RPMI8226 (cell line): Measurements from ENCODE around the gene HAGH.
A peak's percentile ranks its signal among the peaks of the same experiment; 100 is the strongest.

ENCODE experiments used
- DNase-seq: peaks from one replicate; pipeline ENCODE4 v3.0.0-alpha.2; 2015

Gene HAGH

DNA sequence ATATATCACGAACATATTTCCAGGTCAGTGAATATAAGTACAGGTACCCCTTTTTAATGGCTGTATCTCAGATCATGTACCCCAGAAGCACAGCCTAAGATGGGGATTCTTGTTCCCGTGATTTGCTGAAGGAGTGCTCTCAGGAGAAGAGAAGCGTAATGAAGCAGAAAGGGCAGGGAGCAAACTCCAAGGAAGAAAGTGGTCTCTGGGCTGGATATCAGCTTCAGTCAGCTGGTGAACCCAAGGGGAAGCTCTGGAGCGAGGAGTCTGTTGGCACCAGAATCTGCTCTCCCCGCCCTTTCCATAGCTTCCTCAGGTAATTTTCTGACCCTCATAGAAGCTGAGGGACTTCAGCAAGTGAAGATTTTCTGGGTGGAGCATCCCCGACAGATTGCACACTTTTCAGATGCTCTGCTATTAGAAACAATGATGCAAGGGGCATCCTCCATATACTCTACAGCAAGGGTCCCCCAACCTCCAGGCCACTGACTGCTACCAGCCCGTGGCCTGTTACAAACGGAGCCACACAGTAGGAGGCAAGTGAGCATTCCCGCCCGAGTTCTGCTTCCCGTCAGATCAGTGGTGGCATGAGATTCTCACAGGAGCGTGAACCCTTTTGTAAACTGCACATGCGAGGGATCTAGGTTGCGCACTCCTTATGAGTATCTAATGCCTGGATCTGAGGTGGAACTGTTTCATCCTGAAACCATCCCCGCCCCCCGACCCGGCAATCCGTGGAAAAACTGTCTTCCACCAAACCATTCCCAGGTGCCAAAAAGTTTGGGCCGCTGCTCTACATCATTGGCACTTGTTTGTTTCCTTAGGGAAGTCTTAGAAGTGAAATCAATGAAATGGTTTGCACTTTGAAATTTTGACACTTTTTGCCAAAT is 4.8 kb upstream of the HAGH start:
- DNase-seq: no peak

GRCh38 chr16:1830213-1830612 is 3.6 kb upstream of the HAGH start:
- no peak for DNase-seq

DNA sequence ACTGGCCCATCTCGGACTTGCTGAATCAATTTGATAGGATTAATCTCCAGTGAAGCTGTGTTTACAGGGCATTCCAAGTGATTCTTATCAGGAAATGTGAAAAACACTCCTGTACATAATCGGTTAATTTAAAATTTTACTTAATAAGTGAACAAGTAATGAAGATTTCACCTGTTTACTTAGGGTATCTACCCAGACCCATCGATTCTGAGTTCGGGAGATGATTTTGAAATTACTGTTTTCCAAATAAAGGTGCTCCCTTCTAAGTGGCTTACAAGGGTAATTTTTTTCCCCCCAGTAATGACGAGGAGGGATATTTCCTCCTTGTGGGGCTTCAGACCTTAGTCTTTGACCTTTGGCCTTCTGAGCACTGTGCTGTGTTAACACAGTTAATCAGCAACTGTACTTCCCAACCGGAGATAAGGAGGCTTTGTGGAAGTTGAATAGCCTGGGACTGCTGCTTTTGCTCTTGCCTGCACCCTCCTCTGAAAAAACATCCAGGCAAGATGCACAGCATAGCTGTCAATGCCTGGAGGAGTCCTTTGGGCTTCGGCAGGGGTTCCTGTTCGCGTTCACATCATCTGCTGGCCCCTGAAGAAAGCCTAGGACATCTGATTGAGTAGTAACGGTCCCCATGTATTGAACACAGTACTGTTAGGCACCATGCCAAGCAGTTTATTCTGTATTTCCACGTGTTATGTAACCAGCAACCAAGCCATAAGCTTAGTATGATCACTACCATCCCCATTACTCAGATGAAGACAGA is 2.2 kb upstream of the HAGH start:
- no peak for DNase-seq

GRCh38 chr16:1825864-1826690 is 548 bp downstream of the HAGH start:
- DNase-seq: peak; percentile 88

- no peak for DNase-seq
Measured at GRCh38 chr16:1825381-1825863, 1.2 kb downstream of the HAGH start.

GRCh38 chr16:1823821-1824220 is 2.8 kb downstream of the HAGH start:
- DNase-seq: peak; percentile 63

DNA sequence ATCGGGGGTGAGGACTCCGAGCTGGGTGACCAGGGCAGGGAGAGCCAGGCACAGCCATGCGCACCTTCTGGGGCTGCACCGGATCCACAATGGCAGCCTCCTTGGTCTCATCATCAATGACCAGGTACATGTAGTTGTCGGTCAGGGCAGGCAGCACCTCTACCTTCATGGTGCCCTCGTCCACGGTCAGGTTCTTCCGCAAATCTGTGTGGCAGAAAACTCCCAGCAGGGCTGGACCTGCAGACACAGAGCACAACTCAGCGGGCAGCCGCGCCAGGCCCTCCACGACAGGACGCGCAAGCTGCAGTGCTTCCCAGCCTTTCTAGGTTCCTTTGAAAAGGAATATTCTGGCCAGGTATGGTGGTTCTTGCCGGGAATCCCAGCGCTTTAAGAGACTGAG is 3.8 kb downstream of the HAGH start:
- no peak for DNase-seq

- no peak for DNase-seq
Measured at GRCh38 chr16:1821861-1822611, 4.6 kb downstream of the HAGH start.

DNA sequence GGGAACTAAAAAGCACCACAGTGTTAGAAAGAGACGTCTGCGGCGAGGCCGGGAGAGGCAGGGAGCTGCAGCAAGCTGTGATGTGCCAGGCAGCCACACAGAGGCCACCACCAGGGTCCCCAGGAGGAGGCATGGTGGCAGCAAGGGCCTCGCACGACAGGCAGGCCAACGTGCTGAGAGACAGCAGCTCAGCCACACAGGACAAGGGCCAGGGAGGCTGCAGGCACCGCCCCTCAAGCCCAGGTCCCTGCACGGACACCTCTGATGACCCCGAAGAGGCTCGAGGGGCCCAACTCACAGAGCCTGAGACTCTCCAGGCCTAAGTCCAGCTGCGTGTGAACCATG is 5.7 kb downstream of the HAGH start:
- no peak for DNase-seq

GRCh38 chr16:1820096-1820945 is 6.3 kb downstream of the HAGH start:
- DNase-seq: no peak

- DNase-seq: no peak
Measured at GRCh38 chr16:1819611-1820010, 7.0 kb downstream of the HAGH start.

- no peak for DNase-seq
Measured at GRCh38 chr16:1818873-1819525, 7.6 kb downstream of the HAGH start.

DNA sequence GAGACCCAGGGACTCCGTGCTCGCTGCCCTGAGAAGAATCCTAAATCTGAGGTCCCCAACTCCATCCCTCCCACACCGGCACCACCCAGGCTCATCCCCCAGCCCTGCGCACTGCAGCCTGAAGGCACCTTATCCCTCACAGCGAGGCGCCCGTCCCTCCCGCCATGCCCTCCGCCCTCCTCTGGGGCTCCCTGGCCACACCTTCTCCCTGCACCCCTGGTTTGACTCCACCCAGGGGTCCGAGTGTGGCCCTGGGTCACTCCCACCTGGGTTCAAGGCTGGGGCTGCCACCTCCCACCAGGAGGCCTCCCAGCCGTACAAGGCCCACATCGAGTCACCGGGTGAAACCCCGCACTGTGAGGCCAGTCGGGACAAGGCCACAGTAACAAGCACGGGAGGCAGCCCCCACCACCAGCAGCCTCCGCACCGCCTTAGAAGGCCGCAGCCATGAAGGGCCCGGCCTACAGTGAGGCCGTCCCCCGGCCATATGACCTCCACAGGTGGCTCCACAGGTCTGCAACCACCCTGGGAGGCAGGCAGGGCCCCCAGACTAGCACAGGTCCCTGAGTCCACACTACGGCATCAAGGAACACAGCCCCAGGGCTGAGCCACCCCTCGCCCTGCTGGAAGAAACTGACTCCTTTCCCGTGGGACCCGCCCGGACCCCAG is 8.3 kb downstream of the HAGH start:
- no peak for DNase-seq

GRCh38 chr16:1817716-1818115 is 8.9 kb downstream of the HAGH start:
- DNase-seq: no peak

DNA sequence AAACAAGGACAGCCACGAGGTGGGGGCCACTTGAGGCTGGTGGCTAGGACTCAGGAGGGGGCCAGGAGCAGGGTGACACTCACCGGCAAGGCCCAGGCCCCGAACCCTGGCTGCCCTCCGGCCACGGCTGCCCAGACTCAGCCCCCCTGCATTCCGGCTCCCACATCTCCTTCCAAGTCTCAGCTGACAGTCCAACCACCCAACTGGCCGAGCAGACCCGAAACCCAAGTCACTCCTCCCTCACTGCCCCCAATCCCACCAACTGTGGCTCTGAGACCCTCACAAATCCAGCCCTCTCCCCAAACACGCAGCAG is 9.4 kb downstream of the HAGH start:
- DNase-seq: no peak

DNA sequence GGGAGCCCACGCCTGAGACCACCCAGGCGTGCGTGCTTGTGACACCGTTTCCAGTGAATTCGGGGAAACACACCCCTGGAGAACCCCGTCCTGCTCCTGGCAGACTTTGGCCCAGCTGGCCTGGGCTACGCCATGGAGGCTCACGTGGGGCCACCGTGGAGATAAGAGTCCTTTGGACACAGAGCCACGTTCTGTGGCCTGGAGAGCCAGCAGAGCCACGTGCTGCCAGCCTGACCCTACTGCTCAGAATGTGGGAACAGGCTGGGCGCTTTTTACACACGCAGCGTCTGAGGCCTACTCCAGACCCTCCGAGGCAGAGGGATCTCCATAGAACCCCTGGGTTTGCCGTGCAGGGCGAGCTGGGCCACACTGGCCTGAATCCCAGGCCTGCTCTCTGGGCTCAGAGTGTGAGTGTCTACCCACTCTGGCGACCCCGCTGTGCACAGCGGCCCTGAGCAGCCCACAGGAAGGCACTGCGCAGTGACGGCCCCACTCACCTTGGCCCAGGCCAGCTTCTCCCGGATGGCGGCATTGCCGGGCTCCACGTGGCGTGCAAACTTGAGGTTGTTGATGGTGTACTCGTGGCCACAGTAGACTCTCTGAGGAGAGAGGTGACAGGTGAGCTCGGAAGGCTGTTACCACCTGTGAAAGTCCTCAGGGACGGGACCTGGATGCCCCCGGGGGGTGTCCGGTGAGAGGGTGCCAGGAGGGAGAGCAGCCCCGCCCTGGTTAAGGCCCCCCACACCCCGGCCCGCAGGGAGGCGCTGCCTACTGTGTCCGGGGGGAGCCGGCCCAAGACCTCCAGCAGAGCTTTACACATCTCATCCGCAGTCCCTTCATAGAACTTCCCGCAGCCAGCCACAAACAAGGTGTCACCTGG is 10.0 kb downstream of the HAGH start:
- DNase-seq: no peak

DNA sequence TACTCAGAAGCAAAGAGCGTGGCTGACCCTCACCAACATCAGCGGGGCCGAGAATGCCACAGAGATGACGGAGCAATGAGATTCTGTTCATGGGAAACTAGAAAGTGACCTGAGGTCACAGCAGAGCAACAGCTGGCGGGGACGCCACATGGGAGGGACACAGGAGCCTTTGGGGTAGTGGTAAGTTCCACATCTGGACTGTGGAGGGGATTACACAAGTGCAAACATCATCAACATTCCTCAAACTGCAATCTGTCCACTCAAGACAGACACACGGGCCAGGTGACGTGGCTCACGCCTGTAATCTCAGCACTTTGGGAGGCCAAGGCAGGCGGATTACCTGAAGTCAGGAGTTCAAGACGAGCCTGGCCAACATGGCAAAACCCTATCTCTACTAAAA is 11.2 kb downstream of the HAGH start:
- no peak for DNase-seq

DNA sequence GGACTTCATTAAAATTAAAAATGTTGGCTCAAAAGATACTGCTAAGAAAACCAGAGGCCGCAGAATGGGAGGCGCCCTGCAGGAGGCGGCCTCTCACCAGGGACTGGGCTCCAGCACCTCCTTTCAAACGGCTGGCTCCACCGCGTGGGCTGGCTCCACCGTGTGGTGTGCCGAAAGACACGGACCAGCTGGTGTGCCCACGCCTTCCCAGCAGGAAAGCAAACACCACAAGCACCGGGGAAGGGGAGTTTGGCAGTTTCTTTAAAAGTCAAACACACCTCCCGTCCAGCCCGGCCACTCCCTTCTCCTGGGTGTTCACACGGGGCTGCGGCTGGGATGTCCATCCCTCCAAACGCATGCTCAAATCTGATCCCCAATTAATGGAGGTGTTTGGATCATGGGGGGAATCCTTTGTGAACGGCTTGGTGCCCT is 13.9 kb downstream of the HAGH start:
- DNase-seq: peak; percentile 35

GRCh38 chr16:1810536-1810935 is 16.1 kb downstream of the HAGH start:
- no peak for DNase-seq

DNA sequence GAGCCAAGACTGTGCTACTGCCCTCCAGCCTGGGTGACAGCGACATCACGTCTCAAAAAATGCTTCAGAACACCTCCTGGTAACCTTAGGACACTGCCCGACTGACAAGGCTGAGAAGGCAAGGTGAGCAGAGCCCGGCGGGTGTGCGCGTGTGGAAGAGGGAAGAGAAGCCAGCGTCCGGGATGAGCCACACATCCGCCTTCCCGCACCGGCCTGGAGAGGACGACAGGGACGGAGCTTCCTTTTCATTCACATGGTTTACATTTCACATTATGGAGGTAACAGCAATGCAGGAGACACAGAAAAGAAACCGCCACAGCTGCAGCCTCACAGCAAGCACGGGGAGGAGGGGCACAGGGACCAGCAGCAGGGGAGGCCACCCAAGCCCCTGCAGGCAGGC is 16.5 kb downstream of the HAGH start:
- no peak for DNase-seq
